Endometrial microvascular endothelial cells (primary cell): ENCODE results near the gene ARHGEF16. TPM values are rescaled to one million over a fixed set of nuclear protein-coding genes. Genes with fewer than 3 reads are reported as not detected.

ENCODE experiments used
- in situ Hi-C: cut with HindIII; loops from 2 replicates; pipeline ENCODE4 v1.10.0; 2017; ENCODE audit warnings: low sequenced_read_pairs, low pct_unique_long_range_greater_than_20kb; ENCODE audit errors: inconsistent ontology term
- total RNA-seq: library from RNA; depleted of rRNA; stranded (reverse); fragments of >200 nt; gene quantifications from one replicate; pipeline ENCODE4 v1.2.3, GENCODE V29; 2015; ENCODE audit errors: inconsistent ontology term

The ARHGEF16 gene
- total RNA-seq, result not detected

GRCh38 chr1:3453891-3454810 lies at the start of gene ARHGEF16:
Gene ARHGEF16, plus strand, starts transcription at chr1:3454665. Its CDS starts 8,420 bp downstream, at chr1:3463085.
- in situ Hi-C loops, result no loop called here

DNA sequence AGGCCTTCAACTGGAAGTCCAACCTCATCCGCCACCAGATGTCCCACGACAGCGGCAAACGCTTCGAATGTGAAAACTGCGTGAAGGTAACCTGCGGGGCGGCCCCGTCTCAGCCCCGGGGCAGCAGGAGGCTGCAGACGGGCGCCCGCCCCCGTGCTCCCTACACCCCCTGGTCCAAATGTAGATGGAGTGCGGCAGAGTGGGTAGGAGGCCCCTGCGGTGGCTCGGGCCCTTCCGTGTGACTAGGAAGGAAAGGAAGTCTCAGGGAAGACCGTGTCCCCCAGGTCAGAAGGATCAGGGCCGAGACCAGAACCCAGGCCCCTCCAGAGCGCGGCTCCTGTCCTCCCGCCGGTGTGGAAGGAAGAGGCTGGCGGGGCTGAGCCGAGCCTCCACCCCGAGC lies 49.7 kb upstream of the ARHGEF16 start:
- in situ Hi-C loops, result no loop called here

- in situ Hi-C loops, result no loop called here
Observed at GRCh38 chr1:3405491-3405890, 49.0 kb upstream of the ARHGEF16 start.

GRCh38 chr1:3405974-3406867 lies 48.2 kb upstream of the ARHGEF16 start:
- in situ Hi-C loops, result no loop called here

- in situ Hi-C loops, result no loop called here
Observed at GRCh38 chr1:3407021-3407420, 47.4 kb upstream of the ARHGEF16 start.

- in situ Hi-C loops, result no loop called here
Observed at GRCh38 chr1:3408751-3409266, 45.7 kb upstream of the ARHGEF16 start.

DNA sequence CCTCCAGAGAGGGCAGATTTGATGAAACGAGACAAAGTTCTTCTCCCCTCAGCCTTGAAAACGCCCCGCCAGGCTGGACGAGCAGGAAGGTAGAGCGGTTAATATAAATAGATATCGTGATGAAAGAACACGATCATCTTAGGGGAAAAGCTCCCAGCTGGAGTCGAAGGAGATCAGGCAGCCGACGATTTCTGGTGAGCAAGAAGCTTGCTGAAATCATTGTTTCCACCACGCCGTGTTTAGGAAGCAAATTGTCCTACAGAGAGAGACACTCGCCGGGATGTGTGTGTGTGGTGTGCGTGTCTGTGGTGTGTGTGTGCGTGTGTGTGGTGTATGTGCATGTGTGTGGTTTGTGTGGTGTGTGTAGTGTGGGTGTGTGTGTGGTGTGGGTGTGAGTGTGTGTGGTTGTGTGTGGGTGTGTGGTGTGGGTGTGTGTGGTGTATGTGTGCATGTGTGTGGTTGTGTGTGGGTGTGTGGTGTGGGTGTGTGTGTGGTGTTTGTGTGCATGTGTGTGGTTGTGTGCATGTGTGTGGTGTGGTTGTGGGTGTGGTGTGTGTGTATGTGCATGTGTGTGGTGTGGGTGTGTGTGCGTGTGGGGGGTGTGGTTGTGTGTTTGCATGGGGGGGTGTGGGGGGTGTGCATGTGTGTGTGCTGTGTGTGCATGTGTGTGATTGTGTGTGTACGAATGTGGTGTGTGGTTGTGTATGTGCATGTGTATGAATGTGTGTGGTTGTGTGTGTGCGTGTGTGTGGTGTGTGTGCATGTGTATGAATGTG lies 44.9 kb upstream of the ARHGEF16 start:
- in situ Hi-C loops, result no loop called here

DNA sequence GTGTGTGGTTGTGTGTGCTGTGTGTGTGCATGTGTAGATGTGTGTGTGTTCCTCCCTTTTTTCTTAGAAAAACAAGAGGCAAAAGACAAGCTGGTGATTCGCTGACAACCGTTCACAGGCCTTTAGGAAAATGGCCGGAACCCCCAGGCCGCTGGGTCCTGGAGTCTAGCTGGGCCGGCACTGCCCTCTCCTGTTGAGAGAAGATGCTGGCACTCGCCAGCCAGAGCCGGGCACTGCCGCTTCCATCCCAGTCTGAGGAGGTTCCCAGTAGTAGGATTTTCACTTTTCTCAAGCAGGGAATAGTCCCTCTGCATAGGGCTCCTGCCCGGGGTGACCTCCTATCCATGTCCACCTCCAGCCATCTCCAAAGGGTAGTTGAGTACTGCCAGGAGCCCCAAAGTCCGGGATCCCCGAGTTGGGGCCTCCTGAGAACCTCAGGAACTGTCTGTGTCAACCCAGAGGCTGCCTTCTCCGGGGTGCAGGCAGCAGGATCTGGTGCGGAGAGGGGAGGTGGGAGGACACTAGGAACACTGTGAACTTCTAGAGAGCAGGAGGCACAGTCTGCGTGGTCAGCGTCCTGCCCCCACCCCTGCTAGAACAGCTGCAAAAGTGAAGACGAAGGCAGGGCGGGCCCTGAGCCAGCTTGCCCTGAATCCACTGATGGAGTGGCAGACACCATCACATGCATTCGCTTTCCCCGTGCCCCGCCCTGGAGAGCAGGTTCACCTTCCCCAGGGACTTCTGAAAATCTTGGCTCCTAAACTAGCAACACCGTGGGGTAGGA lies 44.1 kb upstream of the ARHGEF16 start:
- in situ Hi-C loops, result no loop called here

- in situ Hi-C loops, result no loop called here
Observed at GRCh38 chr1:3411806-3412205, 42.7 kb upstream of the ARHGEF16 start.

DNA sequence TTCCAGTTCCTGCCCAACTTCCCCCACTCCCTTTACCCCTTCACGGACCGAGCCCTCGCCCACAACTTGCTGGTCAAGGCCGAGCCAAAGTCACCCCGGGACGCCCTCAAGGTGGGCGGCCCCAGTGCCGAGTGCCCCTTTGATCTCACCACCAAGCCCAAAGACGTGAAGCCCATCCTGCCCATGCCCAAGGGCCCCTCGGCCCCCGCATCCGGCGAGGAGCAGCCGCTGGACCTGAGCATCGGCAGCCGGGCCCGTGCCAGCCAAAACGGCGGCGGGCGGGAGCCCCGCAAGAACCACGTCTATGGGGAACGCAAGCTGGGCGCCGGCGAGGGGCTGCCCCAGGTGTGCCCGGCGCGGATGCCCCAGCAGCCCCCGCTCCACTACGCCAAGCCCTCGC lies 42.1 kb upstream of the ARHGEF16 start:
- in situ Hi-C loops, result no loop called here

DNA sequence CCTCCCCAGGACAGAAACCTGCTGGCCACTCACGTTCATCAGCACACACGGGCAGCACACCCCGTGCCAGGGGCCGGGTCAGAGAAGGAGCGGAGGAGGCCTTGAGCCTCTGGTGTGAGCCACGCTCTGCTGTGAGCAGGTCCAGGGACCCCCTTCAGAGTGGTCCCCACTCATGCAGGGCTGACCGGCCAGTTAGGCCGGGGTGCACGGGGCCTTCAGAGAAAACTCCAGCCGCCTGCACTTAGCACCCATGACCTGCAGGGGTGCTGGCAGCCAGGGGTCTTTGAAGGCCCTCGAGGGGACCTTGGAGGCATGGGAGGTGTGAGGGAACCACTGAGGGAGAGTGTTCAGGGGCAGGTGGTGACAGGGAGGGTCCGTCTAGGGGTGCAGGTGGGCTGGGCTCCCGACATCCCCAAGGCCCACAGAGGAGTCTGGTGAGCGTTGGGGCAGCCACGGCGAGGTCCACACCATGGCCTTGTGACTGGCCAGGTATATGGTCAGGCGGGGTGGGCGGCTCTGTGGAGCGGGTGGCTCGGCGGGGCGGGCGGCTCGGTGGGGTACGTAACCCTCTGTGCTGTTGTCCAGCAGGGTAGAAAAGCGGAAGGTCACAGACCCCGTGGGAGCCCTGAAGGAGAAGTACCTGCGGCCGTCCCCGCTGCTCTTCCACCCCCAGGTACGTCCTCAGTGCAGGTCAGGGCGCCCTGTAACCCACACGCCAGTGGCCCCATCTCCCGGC lies 40.3 kb upstream of the ARHGEF16 start:
- in situ Hi-C loops, result no loop called here

DNA sequence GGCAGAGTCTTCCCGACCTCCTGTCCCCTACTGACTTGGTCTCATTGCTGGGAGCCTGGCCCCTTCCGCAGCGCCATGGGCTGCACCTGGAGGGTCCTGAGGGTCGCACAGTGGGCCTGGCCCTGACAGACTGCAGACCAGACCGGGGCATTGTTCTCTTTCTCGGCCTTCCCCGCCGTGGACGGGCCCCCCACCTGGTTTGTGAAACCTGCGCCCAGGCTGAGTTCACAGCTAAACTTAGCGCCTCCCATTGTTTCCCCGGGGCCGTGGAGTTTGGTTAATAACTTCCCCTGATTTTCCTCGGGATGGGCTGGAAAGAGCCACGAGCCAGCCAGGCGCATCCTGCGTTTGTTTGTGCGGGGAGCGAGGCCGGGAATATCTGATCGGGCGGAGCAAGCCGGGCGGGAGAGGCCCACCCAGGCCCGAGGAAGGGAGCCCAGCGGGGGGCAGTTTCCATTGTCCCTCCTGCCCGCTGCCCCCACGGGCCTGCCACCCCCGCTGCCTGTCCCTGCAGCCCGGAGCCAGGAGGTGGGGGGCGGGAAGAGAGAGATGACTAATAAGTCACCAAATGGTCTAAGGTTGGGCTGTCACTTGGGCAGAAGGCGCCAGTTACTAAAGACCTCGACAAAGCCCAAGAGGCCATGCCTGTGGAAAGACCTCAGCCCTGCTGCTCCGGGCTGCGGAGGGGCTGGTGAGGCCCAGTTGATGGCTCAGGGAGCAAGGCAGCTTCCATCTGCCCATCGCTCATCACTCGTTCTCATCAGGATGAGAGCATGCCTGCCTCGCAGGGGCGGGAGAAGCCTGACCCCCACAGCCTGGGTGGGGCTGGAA lies 39.0 kb upstream of the ARHGEF16 start:
- in situ Hi-C loops, result no loop called here

DNA sequence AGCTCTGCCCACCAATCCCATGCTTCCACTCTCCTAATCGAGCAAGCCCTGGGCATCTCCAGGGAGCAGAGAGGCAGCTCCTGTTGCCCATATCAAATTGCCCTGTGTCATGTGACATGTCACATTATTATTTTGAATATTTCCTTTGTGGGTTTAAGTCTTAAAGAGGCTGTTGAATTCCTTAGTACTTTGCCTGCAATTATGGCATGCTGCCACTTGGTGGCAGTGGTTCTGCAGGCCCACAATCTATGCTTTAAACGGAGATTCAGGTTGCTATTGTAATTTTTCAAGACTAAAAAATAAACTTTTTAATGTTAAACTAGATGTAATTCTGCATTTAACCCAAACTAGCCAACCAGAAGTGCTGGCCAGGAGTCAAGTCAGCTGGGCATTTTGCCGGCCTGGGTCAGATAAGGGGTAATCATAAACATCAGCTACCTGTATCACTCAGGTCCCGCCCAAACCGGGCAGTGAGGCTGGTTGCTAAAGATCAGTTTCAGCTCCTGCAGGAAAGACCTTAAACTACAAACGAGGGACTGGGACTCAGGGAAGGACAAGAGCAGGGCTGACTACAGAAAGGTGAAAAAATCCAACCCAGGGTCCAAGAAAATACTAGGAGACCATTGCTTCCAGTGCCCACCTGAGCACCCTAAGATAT lies 37.3 kb upstream of the ARHGEF16 start:
- in situ Hi-C loops, result no loop called here

DNA sequence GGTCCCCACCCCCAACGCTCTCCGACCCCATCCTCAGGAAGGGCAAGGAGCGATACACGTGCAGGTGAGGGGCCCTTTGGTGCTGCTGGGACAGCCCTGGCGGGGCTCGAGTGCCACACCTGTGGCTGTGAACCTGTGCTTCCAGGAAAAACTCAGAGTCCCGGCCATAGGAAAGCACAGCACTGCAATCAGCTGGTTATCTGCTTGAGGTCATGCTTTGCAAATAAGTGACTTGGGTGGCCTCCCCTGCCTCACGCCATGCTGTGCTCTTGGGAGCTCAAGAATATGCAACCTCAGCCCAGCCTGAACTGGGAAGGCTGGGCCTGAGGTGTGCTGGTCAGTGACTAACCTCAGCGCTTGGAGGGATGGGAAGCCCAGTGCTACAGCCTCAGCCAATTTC lies 36.5 kb upstream of the ARHGEF16 start:
- in situ Hi-C loops, result no loop called here

GRCh38 chr1:3418600-3418999 lies 35.9 kb upstream of the ARHGEF16 start:
- in situ Hi-C loops, result no loop called here
